GM19043 (cell line): ENCODE results near the gene GSE1.

Source experiments
- ATAC-seq: cut with Tn5 transposase; IDR thresholded peaks from one replicate; pipeline ENCODE4 v1.9.1; 2021; ENCODE audit warnings: low read depth; ENCODE audit not compliant: unreplicated experiment

Gene GSE1

GRCh38 chr16:85605051-85605911, 7.8 kb upstream of the GSE1 start:
- ATAC-seq: no peak

- ATAC-seq: no peak
Observed at GRCh38 chr16:85605912-85606841, 6.9 kb upstream of the GSE1 start.

GRCh38 chr16:85606904-85607303, 6.2 kb upstream of the GSE1 start:
- ATAC-seq: no peak

- no peak for ATAC-seq
Observed at GRCh38 chr16:85607321-85607765, 5.8 kb upstream of the GSE1 start.

GRCh38 chr16:85607796-85608514, 5.2 kb upstream of the GSE1 start:
- no peak for ATAC-seq

GRCh38 chr16:85608515-85608885, 4.6 kb upstream of the GSE1 start:
- ATAC-seq: no peak

- no peak for ATAC-seq
Observed at GRCh38 chr16:85608887-85609286, 4.2 kb upstream of the GSE1 start.

GRCh38 chr16:85609539-85609938, 3.6 kb upstream of the GSE1 start:
- no peak for ATAC-seq

GRCh38 chr16:85610059-85610445, 3.1 kb upstream of the GSE1 start:
- ATAC-seq: no peak

GRCh38 chr16:85610446-85611193, 2.5 kb upstream of the GSE1 start:
- ATAC-seq: no peak

- no peak for ATAC-seq
Observed at GRCh38 chr16:85611194-85611443, 2.0 kb upstream of the GSE1 start.

GRCh38 chr16:85611444-85612190, 1.5 kb upstream of the GSE1 start:
- ATAC-seq: no peak

GRCh38 chr16:85612191-85612800, 826 bp upstream of the GSE1 start:
- ATAC-seq: no peak

- no peak for ATAC-seq
Observed at GRCh38 chr16:85613604-85614337, 649 bp downstream of the GSE1 start.

- no peak for ATAC-seq
Observed at GRCh38 chr16:85614338-85615013, 1.4 kb downstream of the GSE1 start.

- no peak for ATAC-seq
Observed at GRCh38 chr16:85615014-85615851, 2.1 kb downstream of the GSE1 start.
